Measurements from ENCODE around the gene GABPA.

DNA sequence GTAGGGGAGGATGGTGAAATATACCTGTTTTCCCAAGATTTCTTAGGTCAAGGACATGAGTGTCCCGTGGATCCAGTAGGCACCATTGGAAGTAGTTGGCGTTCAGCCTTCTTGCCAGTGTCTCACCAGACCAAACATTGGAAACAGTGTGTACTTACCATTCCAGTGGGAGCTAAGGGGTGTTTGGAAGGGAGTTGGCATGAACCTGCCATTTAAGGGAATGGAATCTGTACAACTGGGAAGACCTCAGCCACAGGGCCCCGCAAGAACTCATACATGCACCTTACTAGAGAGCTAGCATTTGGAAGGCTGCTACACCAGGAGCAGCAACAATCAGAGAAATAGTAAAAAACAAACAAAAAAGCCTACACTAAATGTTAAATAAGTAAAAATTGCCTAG is 12.8 kb upstream of the GABPA start:
- TF ChIP-seq, protein P1, sequence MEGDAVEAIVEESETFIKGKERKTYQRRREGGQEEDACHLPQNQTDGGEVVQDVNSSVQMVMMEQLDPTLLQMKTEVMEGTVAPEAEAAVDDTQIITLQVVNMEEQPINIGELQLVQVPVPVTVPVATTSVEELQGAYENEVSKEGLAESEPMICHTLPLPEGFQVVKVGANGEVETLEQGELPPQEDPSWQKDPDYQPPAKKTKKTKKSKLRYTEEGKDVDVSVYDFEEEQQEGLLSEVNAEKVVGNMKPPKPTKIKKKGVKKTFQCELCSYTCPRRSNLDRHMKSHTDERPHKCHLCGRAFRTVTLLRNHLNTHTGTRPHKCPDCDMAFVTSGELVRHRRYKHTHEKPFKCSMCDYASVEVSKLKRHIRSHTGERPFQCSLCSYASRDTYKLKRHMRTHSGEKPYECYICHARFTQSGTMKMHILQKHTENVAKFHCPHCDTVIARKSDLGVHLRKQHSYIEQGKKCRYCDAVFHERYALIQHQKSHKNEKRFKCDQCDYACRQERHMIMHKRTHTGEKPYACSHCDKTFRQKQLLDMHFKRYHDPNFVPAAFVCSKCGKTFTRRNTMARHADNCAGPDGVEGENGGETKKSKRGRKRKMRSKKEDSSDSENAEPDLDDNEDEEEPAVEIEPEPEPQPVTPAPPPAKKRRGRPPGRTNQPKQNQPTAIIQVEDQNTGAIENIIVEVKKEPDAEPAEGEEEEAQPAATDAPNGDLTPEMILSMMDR (optimal IDR thresholded peaks at IDR 0.05 in 1 of 3, IDR thresholded peaks at IDR 0.05 in 1 of 3, conservative IDR thresholded peaks at IDR 0.05 in 1 of 3; ENCODE audit: extremely low read depth in 1 of 3, insufficient read depth in 2 of 3, low read length in 3 of 3) = no peak
- no peak for TF ChIP-seq EZH2 (IDR thresholded peaks at IDR 0.05; ENCODE audit: low read length)
